Measurements from ENCODE around the gene TAGLN.
"Not testable (repeated sequence)": the region's sequence is repeated elsewhere in the genome, so short reads cannot be mapped to it uniquely, and the experiment has no call there.

Gene TAGLN

DNA sequence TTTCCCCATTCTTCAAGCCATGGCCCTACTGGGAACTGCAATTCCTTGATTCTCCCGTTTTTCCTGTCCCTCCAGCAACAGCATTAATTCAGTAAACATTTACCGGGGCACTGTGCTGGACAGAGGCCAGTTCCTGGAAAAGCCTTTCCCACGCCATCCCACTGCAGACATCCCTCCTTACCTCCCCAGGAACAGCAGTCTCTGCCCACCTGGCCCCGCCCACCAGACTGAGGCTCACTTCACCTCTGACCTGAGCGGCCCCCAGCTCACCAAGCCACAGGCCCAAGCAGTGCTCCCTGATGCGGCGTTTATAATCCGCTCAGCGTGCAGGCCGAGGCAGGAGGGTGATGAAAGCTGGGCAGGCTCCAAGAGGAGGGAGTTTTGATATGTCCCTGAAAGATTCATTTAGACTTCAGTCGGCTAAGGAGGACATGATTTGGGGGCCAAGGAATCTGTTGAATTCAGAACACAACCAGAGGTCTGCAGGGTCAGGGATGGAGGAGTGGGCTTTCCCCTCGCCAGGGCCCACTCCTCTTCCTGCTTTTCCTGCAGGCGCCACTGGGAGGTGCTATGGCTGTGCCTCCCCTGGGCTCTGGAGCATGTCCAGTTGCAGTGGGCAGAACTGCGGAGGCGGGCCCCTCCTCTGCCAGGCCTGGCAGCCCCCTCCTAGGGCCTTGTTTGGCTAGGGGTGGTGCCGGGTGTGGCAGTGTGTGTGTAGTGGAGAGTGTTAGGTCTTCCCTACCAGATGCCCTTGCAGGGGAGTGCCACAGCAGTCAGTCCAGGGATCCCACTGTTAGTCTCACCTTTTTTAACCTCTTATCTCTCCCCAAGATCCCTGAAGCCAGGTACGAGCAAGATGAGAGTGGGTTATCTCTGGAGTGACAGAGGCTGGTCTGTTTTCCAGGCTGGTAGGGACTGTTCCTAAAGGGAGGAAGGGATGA, 1.4 kb upstream of the TAGLN start:
- DNase-seq: no peak

DNA sequence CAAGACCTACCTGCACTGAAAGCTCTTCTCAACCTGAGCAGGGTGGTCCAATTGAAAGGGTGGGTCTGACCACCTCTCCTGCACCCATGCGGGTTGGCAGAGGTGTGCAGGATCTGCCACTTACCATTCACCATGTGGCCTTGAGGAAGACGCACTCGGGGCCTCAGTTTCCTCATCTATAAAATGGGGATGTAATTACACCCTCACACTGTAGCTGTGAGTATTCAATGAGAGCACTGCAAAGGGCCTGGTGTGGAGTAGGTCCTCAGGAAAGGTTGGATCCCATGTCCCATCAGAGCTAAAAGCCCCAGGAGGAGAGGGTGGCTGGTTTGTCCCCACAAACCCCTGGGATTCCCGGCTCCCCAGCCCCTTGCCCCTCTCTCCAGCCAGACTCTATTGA, 557 bp upstream of the TAGLN start:
- DNase-seq: no peak

DNA sequence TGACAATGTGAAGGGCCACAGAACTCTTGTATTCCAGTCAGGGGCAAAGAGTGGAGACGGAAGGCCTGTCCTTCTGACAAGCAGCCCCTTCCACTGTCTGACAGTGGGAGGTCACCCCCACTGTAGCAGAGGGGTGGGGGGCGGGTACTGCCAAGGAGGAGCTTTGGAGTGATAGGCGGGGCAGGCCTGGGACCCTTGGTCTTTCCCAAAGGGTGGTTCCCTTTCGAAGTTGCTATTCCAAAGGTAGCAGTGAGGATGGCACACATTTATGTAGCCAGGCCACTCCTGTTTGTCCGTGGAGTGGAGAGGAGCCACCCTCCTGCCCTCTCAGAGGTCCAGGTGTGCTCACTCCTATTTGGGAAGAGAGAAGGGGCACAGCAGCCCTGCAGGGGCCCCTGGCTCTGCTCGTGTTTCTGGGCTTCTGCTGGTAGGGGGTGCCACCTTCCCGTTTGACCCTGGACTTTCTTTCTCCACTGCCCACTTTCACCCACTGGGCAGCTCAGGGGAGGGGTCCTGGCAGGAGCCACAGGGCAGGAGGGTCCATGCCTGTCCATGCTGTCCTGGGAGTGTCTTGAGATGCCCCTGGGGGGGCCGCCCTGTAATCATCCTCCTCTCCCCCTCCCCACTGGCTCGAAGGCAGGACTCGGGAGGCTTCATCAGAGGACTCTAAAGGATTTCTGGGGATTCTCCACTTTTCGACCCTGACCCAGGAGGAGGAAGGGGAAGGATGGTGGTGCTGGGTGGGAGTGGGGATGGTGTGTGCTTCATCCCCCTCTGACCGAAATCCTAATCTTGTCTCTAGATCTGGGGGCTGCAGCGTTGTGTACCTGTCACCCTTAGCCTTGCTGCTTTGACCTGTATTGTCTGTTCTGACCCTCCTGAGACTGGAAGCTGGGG, 994 bp downstream of the TAGLN start:
- no peak for DNase-seq

DNA sequence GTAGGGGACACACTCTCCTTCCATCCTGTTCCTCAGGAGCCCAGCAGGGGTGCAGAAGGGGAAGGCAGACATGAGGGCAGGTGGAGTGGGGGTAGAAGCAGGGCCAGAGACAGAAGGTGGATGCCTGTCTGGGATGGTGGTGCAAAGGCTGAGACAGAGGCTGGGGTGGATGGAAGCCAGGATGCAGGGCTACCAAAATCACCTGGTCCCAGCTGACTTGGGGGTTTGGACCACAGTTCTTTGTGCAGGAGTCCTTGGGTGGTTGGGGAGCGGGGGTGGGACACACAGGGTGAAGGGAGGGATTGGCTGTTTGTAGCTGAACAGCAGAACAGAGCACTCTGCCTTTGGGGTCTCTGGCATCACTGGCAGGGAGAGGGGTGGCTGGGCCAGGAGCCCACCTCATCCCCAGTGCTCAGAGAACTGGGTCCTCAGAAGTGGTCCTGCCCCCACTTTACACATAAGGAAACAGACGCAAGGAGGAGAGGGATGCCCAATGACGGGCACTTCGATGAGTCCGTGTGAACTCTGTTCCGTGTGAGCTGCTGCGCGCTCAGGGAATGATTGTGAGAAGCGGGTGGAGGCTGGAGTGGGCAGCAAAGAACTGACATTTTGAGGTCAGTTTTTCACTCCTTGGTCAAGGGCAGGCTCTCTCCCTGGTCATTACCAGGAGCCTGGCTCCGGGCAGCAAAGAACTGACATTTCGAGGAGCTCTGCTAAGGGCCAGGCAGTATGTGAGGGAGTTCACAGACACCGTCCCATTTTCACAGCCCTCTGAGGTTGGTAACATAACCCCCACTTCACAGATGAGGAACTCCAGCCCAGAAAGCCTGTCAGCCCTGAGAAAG, 1.9 kb downstream of the TAGLN start:
- DNase-seq: no peak

DNA sequence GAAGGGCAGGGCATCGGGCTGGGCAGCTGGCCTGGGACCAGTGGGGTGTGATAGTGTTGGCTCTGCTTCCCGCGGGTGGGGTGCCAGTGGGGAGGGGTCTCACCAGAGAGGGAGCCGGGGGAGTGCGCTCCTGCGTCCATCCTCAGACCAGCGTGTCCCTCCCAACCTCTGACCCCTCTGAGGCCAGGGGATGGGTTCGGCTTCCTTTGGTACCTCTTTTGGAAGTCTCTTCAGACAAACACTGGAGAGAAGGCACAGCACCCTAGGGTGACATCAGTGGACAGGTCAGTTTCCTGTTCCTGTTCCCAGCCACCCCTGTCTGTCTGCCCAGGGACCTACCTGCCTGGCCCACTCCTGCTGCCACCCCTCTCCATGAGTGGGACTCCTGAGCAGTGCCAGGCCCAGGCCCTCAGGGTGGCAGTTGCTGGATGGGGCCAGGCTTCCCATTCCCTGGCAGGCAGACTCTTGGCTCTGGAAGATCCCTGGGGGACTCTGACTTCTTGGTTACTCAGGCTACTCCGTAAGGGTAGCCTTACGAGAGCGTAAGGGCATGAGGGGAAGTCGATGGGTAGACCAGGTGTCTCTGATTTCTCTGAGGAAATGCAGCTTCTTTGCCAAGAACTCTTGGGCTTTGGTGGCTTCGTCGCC, 2.6 kb downstream of the TAGLN start:
- no peak for DNase-seq

DNA sequence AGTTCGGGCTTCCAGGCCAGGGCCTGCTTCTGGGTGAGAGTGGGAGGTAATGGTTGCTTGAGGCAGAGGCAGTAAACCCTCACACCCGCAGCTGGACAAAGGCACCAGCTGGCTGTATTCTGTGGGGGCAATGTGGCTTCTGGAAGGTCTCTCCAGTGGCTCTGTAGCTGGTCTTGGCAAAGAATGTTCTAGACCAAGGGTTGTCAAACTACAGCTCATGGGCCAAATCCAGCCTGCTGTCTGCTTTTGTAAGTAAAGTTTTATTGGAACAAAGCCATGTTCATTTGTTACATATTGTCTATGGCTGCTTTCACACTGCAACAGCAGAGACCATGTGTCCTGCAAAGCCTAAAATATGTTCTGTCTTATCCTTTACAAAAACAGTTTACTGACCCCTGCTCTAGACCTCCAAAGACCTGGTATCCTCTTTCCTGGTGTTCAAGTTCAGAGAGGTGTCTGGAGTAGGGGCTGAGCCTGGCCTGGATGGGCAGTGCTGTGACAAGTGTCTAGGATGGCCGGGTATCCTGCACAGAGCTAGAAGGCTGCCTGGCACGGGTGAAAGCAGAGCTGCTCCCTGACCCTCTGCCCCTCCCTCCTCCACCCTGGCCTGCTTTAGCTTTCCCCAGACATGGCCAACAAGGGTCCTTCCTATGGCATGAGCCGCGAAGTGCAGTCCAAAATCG, 3.4 kb downstream of the TAGLN start:
- no peak for DNase-seq

DNA sequence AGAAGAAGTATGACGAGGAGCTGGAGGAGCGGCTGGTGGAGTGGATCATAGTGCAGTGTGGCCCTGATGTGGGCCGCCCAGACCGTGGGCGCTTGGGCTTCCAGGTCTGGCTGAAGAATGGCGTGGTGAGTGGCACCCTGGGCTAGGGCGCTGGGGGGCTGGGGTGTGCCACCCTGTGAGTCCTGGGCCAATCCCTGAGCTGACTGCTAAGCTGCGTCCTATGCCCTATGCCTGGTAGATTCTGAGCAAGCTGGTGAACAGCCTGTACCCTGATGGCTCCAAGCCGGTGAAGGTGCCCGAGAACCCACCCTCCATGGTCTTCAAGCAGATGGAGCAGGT, 3.9 kb downstream of the TAGLN start:
- no peak for DNase-seq

DNA sequence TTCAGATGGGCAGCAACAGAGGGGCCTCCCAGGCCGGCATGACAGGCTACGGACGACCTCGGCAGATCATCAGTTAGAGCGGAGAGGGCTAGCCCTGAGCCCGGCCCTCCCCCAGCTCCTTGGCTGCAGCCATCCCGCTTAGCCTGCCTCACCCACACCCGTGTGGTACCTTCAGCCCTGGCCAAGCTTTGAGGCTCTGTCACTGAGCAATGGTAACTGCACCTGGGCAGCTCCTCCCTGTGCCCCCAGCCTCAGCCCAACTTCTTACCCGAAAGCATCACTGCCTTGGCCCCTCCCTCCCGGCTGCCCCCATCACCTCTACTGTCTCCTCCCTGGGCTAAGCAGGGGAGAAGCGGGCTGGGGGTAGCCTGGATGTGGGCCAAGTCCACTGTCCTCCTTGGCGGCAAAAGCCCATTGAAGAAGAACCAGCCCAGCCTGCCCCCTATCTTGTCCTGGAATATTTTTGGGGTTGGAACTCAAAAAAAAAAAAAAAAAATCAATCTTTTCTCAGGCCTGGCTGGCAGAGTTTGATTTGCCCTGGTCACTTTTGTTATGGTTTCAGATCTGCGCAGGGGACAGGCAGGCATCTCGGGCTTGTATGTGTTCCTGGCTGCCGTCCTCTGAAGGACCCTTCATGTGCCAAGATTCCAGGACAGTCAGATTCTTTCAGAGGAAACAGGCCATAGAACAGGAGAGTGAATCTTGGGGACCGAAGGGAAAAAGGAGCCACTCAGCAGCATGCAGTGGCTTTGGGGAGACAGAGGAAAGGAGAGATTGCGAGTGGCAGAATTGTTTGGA, 5.3 kb downstream of the TAGLN start:
- no peak for DNase-seq

DNA sequence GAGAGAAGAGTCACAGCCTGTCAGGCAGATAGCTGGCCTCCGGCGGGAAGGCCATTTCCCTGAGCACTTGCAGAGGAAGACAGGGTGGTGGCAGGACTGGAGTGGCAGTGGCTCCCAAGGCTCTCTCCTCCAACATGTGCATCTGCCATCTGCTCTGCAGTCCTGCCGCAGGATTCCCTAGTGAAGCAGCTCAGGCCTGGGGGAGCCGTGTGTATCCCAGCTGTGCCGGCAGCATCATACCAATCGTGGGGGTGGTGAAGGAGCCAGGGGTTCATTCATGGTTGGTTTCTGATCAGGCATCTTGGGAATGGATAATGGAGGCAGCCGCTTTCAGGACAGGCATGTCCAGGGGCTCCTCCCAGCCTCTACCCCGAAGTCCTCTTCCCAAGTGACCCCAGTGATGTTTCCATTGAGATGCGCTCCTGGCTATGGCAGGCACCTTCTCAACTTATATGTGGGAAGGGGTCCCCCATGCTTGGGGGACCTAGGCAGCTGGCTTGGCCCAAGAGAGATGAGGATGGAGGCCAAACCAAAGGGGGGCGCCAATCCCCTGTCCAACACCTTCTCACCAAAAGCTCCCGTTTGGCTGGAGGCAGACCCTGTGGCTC, 6.1 kb downstream of the TAGLN start:
- no peak for DNase-seq

DNA sequence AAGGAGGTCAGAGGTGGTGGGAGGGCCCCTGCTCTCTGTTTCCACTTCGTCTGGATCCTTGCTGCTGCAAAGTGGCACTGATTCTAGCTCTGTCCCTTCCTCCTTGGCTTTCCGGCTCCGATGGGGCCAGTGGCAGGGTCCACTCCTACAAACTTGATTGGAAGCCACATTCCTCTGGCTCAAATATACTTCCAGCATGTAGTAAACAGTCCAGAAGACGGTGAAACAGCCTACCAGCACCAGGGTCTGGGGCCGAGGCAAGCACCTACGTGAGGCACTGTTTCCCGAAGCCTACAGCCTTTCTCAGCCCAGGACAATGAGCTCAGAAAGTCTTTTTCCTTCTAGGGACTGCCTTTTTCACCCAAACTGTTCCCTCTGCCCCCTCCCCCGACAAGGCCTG, 6.9 kb downstream of the TAGLN start:
- not testable (repeated sequence) for DNase-seq

DNA sequence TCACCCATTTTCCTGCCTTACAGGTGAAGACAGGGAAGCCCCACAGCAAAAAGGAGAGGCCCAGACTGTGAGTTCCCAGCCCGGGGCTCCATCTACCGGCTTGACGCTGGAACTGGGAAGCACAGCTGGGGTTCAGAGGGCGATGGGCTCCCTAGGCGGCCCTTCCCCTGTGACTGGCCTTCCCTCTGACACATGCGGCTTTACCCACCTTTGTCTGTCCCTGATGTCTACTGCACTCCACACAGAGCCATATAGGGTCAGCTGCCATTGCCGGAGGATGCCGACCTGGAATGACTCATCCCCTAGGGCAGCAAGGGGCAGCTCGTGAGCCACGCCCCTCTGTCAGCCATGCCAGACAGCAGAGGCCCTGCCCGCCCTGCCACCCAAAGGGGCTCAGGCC, 7.7 kb downstream of the TAGLN start:
- DNase-seq: not testable (repeated sequence)

DNA sequence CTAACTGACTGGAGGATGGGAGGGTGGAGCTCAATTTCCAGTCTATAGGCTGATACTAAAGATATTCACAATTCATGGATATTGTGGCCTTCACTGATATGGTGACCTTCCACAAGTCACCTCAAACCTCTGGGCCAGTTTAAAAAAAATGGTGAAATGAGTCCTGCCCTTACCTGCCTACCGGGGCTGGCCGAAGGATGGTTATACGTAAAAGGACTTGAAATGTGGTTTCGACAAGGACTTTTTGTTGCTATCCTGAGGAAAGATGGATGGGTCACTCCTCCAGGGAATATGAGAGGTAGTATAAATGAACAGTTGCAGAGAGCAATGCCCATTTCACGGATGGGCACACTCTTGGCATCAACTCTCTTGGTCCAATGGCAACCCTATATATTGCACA, 8.3 kb downstream of the TAGLN start:
- DNase-seq: not testable (repeated sequence)

DNA sequence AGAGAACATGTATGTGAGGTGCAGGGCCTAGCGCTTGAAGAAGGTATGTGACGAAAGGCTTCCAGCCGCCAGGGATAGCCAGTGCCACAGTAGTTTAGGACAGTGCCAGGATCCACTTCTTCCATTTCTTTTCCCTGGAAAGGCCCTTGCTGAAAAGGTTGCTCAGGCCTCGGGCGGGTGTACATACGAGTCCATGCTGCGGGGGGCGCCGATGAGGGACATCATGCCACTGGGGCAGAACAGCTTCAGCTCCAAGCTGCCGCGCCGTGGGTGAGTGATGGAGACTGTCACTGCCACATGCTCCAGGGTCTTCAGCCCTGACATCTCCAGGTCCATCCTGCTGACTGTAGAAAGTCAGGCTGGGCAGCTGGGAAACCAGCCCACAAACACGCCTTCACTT, 9.5 kb downstream of the TAGLN start:
- DNase-seq: not testable (repeated sequence)

DNA sequence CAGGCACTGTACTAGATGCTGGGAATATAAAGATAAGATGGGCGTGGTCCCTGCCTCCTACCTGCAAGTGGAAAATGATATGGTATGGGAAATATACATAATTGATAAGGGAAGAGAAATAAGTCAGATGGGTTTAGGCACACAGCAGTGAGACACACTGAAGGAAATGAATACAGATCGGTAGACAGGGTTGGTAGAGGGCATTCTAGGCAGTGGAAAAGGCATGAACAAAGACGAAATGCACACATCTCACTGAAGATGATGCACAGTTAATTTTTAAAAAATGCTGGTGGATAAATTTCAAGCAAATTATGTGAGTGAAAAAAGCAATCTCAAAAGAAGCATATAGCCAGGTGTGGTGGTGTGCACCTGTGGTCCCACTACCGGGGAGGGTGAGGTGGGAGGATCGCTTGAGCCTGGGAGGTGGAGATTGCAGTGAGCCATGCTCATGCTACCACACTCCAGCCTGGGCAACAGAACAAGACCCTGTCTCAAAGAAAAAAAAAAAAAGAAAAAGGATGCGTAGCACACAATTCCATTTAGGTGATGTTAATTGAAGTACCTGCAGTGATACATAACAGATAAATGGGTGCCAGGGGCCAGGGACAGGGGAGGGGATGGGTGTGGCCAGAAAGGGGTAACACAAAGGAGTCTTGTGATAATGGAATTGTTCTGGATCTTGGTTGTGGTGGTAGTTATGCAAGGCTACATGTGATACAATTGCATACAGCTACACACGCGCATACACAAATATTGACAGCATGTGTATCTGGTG, 10.4 kb downstream of the TAGLN start:
- DNase-seq: not testable (repeated sequence)

DNA sequence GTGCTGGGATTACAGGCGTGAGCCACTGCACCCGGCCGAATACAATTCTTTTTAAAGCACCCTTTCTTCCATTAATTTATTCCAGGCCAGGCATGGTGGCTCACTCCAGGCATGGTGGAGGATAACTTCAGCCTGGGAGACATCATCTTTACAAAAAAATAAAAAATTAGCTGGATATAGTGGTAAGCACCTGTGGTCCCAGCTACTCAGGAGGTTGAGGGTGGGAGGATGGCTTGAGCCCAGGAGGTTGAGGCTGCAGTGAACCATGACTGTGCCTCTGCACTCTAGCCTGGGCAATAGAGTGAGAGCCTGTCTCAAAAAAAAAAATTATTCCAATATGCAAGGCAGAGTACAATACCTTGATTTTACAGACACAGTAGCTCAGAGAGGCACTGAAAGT, 11.4 kb downstream of the TAGLN start:
- no peak for DNase-seq

DNA sequence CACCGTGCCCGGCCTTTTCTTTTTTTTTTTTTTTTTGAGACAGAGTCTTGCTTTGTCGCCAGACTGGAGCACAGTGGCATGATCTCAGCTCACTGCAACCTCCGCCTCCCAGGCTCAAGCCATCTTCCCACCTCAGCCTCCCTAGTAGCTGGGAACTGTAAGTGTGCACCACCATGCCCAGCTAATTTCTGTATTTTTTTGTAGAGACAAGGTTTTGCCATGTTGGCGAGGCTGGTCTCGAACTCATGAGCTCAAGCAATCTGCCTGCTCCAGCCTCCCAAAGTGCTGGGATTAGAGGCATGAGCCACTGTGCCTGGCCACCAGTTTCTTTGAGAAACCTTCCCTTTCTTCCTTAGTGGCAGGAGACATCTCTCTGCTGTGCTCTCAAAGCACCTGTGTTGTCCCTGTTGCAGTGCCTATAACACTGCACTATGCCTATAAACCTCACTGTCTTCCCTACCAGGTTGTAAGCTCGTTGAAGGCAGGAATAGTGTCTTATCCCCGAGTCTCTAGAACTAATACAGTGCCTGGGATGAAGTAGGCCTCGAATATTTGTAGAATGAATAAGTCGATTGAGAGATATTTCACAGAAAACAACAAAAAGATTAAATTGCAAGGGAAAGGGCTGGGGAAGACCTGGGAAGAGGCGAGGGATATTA, 13.7 kb downstream of the TAGLN start:
- DNase-seq: no peak

DNA sequence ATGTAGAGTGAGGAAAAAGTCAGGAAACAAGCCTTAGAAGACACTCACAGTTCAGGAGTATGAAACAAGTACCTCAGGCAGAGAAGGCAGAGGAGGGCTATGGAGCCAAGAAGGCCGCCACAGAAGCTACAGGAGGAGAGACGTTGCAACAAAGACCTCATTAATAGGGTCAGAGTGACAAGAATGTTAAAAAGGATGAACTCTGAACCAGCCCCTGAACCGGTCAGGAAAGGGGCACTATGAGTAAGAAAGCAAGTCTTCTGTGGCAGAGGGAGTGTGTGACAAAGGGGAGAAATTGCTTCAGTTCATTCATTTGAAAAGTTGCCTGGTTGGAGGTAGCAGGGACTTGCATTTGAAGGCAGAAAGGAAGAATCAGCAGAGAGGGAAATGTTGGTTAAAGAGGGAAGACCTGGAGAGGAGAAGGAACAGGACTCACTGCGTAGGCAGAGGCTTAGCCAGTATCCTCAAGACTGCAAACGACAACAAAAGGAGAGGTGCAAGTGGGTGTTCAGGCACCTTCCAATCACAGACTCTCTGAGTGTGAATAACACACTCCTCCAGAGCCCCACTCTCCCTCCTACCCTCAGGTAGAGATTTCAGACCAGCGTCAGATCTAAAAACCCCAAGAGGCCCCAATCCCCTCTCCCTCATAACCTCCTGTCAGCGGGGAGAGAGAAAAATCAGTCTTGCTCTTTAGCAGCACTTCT, 15.4 kb downstream of the TAGLN start:
- DNase-seq: no peak
